Gastroesophageal sphincter (tissue), 3 donors: Measurements from ENCODE around the gene MRFAP1L1.

Source experiments
- EP300 ChIP-seq: sonication (generic); formaldehyde crosslinking; IDR thresholded peaks from one replicate; pipeline ENCODE4 v1.6.1; 2017; ENCODE audit warnings: antibody characterized with exemption, mild to moderate bottlenecking
- POLR2A ChIP-seq, 2 donors: fragments of 450-650 bp; IDR thresholded peaks; one replicate each; pipeline ENCODE4 v1.6.1; 2017; ENCODE audit warnings: antibody characterized with exemption in 2 of 2, mild to moderate bottlenecking in 2 of 2, moderate library complexity in 1 of 2
- POLR2AphosphoS5 ChIP-seq: sonication (generic); formaldehyde crosslinking; IDR thresholded peaks from one replicate; pipeline ENCODE4 v1.6.1; 2017; ENCODE audit warnings: antibody characterized with exemption
- TF ChIP-seq, protein P1 (sequence below), 4 experiments: fragments of 200-600 bp in 2 of 4; fragments of 450-650 bp in 2 of 4; sonication (generic) in 1 of 4; IDR thresholded peaks; one replicate each; pipeline ENCODE4 v1.5.1; 2017 to 2019; ENCODE audit warnings: antibody characterized with exemption in 4 of 4, mild to moderate bottlenecking in 2 of 4, moderate library complexity in 2 of 4

DNA sequence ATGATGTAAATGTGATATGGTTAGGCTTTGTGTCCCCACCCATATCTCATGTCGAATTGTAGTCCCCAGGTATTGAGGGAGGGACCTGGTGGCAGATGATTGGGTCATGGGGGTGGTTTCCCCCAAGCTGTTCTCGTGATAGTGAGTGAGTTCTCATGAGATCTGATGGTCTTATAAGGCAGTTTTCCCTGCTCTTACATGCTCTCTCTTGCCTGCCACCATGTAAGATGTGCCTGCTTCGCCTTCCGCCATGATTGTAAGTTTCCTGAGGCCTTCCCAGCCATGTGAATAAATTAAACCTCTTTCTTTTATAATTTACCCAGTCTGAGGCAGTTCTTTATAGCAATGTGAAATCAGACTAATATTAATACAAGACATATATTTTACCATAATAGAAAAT is 30.3 kb upstream of the MRFAP1L1 start:
- TF ChIP-seq, protein P1, sequence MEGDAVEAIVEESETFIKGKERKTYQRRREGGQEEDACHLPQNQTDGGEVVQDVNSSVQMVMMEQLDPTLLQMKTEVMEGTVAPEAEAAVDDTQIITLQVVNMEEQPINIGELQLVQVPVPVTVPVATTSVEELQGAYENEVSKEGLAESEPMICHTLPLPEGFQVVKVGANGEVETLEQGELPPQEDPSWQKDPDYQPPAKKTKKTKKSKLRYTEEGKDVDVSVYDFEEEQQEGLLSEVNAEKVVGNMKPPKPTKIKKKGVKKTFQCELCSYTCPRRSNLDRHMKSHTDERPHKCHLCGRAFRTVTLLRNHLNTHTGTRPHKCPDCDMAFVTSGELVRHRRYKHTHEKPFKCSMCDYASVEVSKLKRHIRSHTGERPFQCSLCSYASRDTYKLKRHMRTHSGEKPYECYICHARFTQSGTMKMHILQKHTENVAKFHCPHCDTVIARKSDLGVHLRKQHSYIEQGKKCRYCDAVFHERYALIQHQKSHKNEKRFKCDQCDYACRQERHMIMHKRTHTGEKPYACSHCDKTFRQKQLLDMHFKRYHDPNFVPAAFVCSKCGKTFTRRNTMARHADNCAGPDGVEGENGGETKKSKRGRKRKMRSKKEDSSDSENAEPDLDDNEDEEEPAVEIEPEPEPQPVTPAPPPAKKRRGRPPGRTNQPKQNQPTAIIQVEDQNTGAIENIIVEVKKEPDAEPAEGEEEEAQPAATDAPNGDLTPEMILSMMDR (IDR thresholded peaks at IDR 0.05), result no peak
- TF ChIP-seq POLR2AphosphoS5 (no peak), POLR2A (IDR thresholded peaks at IDR 0.05) (no peak), EP300 (no peak)
